ENCODE measurements around the gene PKNOX2.

DNA sequence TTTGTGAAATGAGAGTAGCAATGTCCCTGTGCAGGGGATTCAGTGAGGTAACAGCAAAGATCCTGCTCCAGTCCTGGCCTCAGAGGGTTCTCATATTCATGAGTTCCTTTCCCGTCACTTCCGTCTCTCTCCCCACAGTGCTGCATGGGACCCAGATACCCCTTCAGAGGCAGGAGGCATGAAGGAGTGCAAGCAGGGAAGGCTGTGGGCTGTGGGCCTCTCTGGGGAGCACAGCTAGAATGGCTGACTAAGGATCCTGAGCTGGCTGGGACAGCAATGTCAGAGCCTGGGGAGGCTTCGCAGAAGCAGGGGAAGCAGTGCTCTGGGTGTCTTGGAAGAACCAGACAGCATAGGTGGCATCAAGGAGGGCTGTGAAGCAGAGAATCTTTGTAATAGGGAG, 13.0 kb downstream of the PKNOX2 start:
- TF ChIP-seq, protein P1, sequence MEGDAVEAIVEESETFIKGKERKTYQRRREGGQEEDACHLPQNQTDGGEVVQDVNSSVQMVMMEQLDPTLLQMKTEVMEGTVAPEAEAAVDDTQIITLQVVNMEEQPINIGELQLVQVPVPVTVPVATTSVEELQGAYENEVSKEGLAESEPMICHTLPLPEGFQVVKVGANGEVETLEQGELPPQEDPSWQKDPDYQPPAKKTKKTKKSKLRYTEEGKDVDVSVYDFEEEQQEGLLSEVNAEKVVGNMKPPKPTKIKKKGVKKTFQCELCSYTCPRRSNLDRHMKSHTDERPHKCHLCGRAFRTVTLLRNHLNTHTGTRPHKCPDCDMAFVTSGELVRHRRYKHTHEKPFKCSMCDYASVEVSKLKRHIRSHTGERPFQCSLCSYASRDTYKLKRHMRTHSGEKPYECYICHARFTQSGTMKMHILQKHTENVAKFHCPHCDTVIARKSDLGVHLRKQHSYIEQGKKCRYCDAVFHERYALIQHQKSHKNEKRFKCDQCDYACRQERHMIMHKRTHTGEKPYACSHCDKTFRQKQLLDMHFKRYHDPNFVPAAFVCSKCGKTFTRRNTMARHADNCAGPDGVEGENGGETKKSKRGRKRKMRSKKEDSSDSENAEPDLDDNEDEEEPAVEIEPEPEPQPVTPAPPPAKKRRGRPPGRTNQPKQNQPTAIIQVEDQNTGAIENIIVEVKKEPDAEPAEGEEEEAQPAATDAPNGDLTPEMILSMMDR (conservative IDR thresholded peaks at IDR 0.05; ENCODE audit: low read depth, low read length) = no peak
- TF ChIP-seq BHLHE40 (IDR thresholded peaks at IDR 0.05; ENCODE audit: low read depth, low read length) = no peak

Data from IMR-90 (cell line).